A673 (cell line): Measurements from ENCODE around the gene NUP188. TPM values are rescaled to one million over a fixed set of nuclear protein-coding genes. Genes with fewer than 3 reads are reported as not detected.

ENCODE experiments used
- BruUV-seq: library from RNA; stranded (reverse); fragments of 400-500 nt; replicated peaks from 2 replicates; lab custom pipeline; 2021; lab: Mats Ljungman, UMichigan
- CTCF ChIA-PET: fragments of 300-600 bp; sonication (Branson Sonifier 250); formaldehyde crosslinking; loops from one replicate; lab custom pipeline; 2022; ENCODE audit warnings: antibody characterized with exemption; lab: Charles Lee
- POLR2A ChIA-PET: fragments of 300-600 bp; sonication (Branson Sonifier 250); formaldehyde crosslinking; loops from one replicate; lab custom pipeline; 2022; ENCODE audit warnings: antibody characterized with exemption; ENCODE audit not compliant: low non-redundant PET; lab: Charles Lee
- DNase-seq: peaks from one replicate; pipeline ENCODE4 v3.0.0-alpha.2; 2015; ENCODE audit warnings: low spot score
- H3K27ac ChIP-seq: fragments of 200-600 bp; sonication (generic); 2 replicates; pipeline ENCODE4 v1.5.1; 2016; ENCODE audit warnings: mixed run types, low read depth, mild to moderate bottlenecking, mixed read lengths, antibody characterized with exemption, low read length; ENCODE audit not compliant: poor library complexity, severe bottlenecking
- H3K27me3 ChIP-seq: fragments of 200-600 bp; sonication (generic); replicated peaks from 2 replicates; pipeline ENCODE4 v1.6.1; 2017; ENCODE audit warnings: mixed run types, low read depth, mild to moderate bottlenecking, mixed read lengths, antibody characterized with exemption, low read length; ENCODE audit not compliant: insufficient read depth, poor library complexity
- H3K36me3 ChIP-seq: fragments of 200-600 bp; sonication (generic); 2 replicates; pipeline ENCODE4 v1.6.1; 2016; ENCODE audit warnings: mixed run types, mild to moderate bottlenecking, mixed read lengths, antibody characterized with exemption, low read length; ENCODE audit not compliant: insufficient read depth, poor library complexity, severe bottlenecking
- H3K4me1 ChIP-seq: fragments of 200-600 bp; sonication (generic); 2 replicates; pipeline ENCODE4 v1.6.1; 2017; ENCODE audit warnings: mixed run types, mild to moderate bottlenecking, mixed read lengths, antibody characterized with exemption, low read length; ENCODE audit not compliant: insufficient read depth, poor library complexity, severe bottlenecking
- H3K4me3 ChIP-seq: fragments of 200-600 bp; sonication (generic); 2 replicates; pipeline ENCODE4 v1.5.1; 2016; ENCODE audit warnings: low read depth, mixed run types, mild to moderate bottlenecking, mixed read lengths, low read length; ENCODE audit not compliant: poor library complexity, severe bottlenecking
- H3K9me3 ChIP-seq: fragments of 200-600 bp; sonication (generic); 2 replicates; pipeline ENCODE4 v1.6.1; 2016; ENCODE audit warnings: mixed run types, low read depth, mild to moderate bottlenecking, mixed read lengths, antibody characterized with exemption, low read length; ENCODE audit not compliant: poor library complexity, severe bottlenecking
- CTCF ChIP-seq: fragments of 300-800, 200-600 bp; sonication (generic); conservative IDR thresholded peaks from 2 replicates; pipeline ENCODE4 v1.5.1; 2017; ENCODE audit warnings: low read depth, mild to moderate bottlenecking, antibody characterized with exemption, low read length, moderate library complexity, mixed read lengths
- EZH2 ChIP-seq: fragments of 200-600 bp; sonication (generic); IDR thresholded peaks from 2 replicates; pipeline ENCODE4 v1.6.1; 2017; ENCODE audit warnings: borderline replicate concordance, low read depth, mild to moderate bottlenecking, mixed read lengths, antibody characterized with exemption, low read length; ENCODE audit not compliant: poor library complexity, severe bottlenecking
- intact Hi-C: fragments of 100-400 bp; cut with micrococcal nuclease; formaldehyde crosslinking; loops from one replicate; pipeline ENCODE4 v1.10.0; 2022; ENCODE audit not compliant: unreplicated experiment
- total RNA-seq: library from RNA; stranded (reverse); gene quantifications from 2 replicates; pipeline ENCODE4 v1.2.3, GENCODE V29; 2021

Gene NUP188
- total RNA-seq, 1 experiment from 2014 or later: 170 TPM

- ChIA-PET CTCF (no interaction called here), POLR2A (no interaction called here)
- Histone ChIP-seq H3K4me1 (peaks cover 12% of the 10 kb centered on the region), H3K4me3 (no peak overlapping the region), H3K9me3 (no peaks in the 10 kb centered on the region), H3K27ac (no peak overlapping the region), H3K36me3 (peaks cover 8% of the 10 kb centered on the region), H3K27me3 (no peaks in the 10 kb centered on the region)
- intact Hi-C loops: no loop called here
- no peak for DNase-seq
- TF ChIP-seq CTCF (no peak), EZH2 (no peak)
- no TSS peak for BruUV-seq
Measured at GRCh38 chr9:129042016-129042415, 94.5 kb downstream of the NUP188 start.

DNA sequence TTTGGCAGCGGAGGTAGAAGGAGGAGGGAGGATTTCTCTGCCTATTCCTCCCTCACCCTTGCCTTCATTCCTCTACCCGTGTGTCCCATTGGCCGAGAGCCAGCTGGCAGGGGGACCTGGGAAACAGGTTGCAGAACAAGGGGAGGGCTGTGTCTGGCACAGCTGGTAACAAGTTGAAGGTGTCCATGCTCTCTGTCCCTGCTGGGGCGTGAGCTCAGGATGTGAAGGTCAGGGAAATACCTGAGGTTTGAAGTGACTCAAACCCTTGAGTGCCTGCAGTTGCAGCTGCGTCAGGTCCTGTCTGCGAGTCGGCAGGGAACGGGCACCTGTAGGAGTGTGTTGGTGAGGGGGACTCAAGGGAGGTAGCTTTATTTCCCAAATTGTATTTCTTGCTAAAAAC is 105.1 kb downstream of the NUP188 start:
- Histone ChIP-seq H3K27me3 (no peaks in the 10 kb centered on the region), H3K4me1 (no peaks in the 10 kb centered on the region), H3K4me3 (no peak overlapping the region), H3K27ac (no peak overlapping the region), H3K9me3 (no peaks in the 10 kb centered on the region), H3K36me3 (no peaks in the 10 kb centered on the region)
- ChIA-PET POLR2A (no interaction called here), CTCF (no interaction called here)
- intact Hi-C loops: no loop called here
- no peak for TF ChIP-seq EZH2
- no peak for TF ChIP-seq CTCF
- DNase-seq: no peak
- no TSS peak for BruUV-seq

DNA sequence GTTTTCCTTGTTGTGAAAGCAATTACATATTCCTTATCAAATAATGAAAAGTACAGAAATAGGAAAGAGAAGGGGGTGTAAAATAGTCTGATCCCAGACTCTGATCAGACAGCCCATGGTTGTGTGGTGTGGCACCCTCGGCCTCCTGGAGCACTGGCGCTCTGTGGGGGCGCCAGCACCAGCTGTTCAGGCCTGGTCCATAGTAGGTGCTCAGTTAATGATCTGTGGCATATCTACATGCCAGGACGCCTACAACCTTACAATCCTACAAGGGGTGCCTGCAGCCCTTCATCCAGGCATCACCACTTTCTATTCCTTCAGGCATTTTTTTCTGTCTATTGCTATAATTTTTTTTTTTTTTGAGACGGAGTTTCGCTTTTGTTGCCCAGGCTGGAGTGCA is 105.5 kb downstream of the NUP188 start:
- no peaks in the 10 kb centered on the region for H3K27me3 ChIP-seq
- H3K4me3 ChIP-seq: no peak overlapping the region
- no peaks in the 10 kb centered on the region for H3K4me1 ChIP-seq
- TF ChIP-seq CTCF (no peak), EZH2 (no peak)
- H3K27ac ChIP-seq: no peak overlapping the region
- no TSS peak for BruUV-seq
- intact Hi-C loops: no loop called here
- CTCF ChIA-PET: no interaction called here
- DNase-seq: no peak
- H3K9me3 ChIP-seq: no peaks in the 10 kb centered on the region
- no peaks in the 10 kb centered on the region for H3K36me3 ChIP-seq
- POLR2A ChIA-PET: no interaction called here
